OCI-LY7 (cell line): ENCODE results near the gene DSCAM.

Experiments
- CTCF ChIP-seq: fragments of 200-600 bp; sonication (generic); conservative IDR thresholded peaks from 2 replicates; pipeline ENCODE4 v1.5.1; 2014; ENCODE audit warnings: mild to moderate bottlenecking, antibody characterized with exemption, low read length, moderate library complexity, mixed read lengths
- EZH2phosphoT487 ChIP-seq: fragments of 200-600 bp; sonication (generic); IDR thresholded peaks from 2 replicates; pipeline ENCODE4 v1.6.1; 2018; ENCODE audit warnings: low read depth, borderline replicate concordance, mild to moderate bottlenecking, mixed run types, antibody characterized with exemption, low read length, moderate library complexity, mixed read lengths

- TF ChIP-seq CTCF, result no peak
- no peak for TF ChIP-seq EZH2phosphoT487
Measured at GRCh38 chr21:40729761-40730425, 117.1 kb downstream of the DSCAM start.
